ENCODE measurements around the gene PPIG.

DNA sequence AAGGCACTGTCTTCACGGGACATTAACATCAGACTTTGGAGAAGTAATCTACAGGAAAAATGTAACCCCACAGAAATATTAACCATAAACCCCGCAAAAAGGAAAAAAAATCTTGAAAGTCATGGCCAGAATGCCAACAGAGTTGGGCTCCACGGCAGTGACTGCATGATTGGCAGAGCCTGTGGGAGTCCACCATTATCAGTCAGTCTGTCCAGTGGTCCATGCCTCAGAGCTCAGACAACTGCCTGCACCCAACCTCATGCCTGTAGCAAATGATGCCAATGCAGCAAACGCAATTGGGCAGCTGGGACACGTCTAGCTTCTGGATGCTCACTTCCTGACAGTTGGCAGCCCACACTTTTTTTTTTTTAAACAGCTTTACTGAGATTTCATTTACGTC, 5.1 kb upstream of the PPIG start:
- TF ChIP-seq, protein P1, sequence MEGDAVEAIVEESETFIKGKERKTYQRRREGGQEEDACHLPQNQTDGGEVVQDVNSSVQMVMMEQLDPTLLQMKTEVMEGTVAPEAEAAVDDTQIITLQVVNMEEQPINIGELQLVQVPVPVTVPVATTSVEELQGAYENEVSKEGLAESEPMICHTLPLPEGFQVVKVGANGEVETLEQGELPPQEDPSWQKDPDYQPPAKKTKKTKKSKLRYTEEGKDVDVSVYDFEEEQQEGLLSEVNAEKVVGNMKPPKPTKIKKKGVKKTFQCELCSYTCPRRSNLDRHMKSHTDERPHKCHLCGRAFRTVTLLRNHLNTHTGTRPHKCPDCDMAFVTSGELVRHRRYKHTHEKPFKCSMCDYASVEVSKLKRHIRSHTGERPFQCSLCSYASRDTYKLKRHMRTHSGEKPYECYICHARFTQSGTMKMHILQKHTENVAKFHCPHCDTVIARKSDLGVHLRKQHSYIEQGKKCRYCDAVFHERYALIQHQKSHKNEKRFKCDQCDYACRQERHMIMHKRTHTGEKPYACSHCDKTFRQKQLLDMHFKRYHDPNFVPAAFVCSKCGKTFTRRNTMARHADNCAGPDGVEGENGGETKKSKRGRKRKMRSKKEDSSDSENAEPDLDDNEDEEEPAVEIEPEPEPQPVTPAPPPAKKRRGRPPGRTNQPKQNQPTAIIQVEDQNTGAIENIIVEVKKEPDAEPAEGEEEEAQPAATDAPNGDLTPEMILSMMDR (IDR thresholded peaks at IDR 0.05) = no peak
- TF ChIP-seq EZH2 (IDR thresholded peaks at IDR 0.05; ENCODE audit: borderline replicate concordance, insufficient read depth, low read depth, low read length, poor library complexity, severe bottlenecking) = no peak

All from B cell (primary cell).